ENCODE measurements around the gene MAD1L1. TPM values are rescaled to one million over a fixed set of nuclear protein-coding genes. Genes with fewer than 3 reads are reported as not detected.

The MAD1L1 gene
- total RNA-seq, 4 donors from 2014 or later = 21.0 to 49.7 (median 29.8) TPM

GRCh38 chr7:2199528-2199927 lies 33.2 kb downstream of the MAD1L1 start:
- TF ChIP-seq CTCF (IDR thresholded peaks at IDR 0.05; ENCODE audit: low read depth) = no peak

DNA sequence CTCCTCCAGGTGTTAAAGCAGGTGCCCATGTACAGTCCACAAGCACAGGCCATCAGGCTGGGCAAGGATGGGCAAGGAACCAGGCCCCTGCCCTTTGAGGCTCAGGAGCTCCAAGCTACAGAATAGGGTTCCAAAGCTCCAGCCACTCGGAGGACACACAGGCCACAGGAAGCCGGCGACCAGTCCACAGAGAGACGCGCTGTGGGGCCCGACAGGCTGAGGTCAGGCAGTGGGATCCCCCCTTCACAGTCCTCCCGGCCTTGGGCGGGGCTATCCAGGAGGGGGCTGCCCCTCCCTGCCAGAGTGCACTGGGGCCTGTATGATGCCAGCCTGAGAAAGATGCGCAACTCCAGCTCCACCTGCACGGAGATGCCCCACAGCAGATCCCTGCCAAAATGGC lies 34.0 kb downstream of the MAD1L1 start:
- no peak for TF ChIP-seq CTCF (IDR thresholded peaks at IDR 0.05; ENCODE audit: low read depth)

GRCh38 chr7:2198206-2198605 lies 34.5 kb downstream of the MAD1L1 start:
- no peak for TF ChIP-seq CTCF (IDR thresholded peaks at IDR 0.05; ENCODE audit: low read depth)

DNA sequence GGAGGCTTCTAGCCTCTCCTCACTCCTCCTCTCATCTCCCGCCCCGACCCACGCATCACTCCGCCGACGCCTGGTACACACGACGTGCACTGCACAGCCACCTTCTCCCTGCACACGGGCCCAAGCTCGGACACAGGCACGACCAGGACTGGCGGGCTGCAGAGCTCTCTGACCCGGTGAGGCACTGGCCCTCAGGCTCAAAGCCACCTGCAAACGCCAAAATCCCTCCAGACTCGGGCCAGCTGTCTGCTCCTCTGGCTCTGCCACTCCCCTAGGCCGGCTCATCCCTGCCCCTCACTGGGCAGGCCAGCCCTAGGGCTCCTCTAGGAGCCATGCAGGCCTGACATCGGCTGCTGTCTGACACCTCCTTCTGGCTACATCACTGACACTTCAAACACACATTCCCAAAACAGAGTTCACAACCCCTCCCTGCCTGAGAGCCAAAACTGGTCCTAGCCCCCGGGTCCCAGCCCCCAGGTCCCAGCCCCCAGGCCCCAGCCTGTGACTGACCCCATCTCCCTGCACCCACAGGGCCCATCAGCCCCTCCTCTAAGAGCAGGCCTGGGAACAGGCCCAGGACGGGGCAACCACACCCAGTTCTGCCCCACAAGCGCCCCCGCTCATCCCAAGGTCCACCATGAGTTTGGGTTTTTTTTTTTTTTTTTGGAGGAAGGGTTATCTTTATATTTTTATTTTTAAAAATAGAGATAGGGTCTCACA lies 35.1 kb downstream of the MAD1L1 start:
- TF ChIP-seq CTCF (IDR thresholded peaks at IDR 0.05; ENCODE audit: low read depth) = no peak

DNA sequence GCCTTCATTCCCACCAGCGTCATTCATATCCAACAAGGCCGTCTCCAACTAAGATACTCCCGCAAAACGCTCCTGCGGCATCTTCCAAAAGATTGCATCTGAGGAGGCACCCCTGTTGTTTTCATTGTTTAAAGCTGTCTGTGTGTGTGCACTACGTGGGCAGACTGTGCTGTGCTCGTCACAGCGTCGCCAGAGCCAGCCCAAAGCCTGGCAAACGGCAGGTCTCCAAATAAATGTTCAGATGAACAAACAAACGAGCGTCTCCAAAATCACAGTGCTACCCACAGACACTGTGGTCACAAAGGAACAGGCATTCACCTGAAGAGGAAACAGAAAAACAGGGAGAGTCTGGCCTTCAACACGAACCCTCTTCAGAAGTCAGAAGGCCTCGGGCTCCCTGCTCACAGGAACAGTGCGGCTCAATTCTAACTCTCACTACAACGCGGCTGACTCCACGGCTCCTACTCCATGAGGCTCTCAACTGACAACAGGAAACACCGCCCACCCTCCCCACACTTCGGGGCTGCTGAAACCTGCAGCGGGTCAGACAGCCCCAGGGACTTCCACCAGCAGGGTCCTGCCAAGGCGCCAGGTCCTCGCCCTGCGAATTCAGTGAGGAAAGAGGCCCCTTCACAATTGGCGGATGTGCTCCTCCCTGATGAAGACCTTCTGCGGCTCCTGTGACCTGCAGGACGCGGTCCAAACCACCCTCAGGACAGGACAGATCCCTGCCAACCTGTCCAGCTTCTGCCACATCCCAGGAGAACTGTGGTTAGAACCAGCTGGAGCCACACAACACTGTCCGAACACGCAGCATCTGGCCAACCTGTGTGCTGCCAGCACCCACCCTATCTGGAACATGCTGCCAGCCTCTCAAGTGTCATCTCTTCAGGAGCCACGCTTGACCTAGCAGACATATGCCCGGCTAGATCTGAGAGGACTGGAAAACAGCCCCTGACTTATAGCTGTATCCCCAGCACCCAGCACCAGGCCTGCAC lies 36.1 kb downstream of the MAD1L1 start:
- TF ChIP-seq CTCF (IDR thresholded peaks at IDR 0.05; ENCODE audit: low read depth) = no peak

DNA sequence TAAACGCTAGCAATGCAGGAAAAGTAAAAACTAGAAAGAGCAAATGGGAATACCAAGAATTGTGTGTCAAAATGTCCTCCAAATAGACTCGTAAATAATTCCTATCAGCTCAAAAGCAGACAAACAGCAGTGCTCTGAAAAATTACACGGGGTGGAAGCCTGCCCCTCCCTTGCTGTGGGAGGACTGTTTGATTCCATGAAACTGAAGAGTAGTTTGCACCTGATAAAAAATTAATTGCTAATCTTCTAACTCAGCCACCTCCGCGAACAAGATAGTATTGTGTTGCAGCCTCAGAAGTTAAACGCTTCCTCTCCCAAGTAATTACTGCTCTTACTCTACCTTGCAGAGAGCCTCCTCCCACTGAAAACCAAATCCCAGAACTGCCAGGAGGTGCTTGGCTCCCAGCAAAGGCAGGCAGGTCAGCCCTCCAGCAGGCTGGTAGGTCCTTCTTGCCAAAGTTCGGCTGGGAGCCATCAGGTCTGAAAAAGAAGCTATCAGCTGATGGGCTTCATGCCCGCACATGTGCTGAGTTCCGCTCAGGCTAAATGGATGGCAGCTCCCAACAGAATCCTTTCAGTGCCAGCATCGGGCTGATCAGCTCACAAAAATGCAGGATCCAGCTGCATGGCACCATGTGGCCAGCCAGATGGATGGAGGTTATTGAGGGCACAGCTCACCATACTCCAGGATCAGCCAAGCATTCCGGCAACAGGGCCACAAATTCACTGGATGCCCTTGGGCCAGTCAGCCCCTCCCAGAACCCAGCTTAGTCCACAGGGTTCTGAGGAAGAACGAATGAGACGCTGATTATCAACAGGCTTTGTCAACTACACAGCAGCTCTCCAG lies 37.1 kb downstream of the MAD1L1 start:
- no peak for TF ChIP-seq CTCF (IDR thresholded peaks at IDR 0.05; ENCODE audit: low read depth)
